ENCODE data around the gene TWSG1. TPM values are rescaled to one million over a fixed set of nuclear protein-coding genes. Genes with fewer than 3 reads are reported as not detected.
A peak's percentile ranks its signal among the peaks of the same experiment; 100 is the strongest.
"Not testable (repeated sequence)": the region's sequence is repeated elsewhere in the genome, so short reads cannot be mapped to it uniquely, and the experiment has no call there.

The TWSG1 gene
- total and polyA plus RNA-seq, 3 experiments from 2014 or later, result 4.9 to 14.2 (median 13.1) TPM

DNA sequence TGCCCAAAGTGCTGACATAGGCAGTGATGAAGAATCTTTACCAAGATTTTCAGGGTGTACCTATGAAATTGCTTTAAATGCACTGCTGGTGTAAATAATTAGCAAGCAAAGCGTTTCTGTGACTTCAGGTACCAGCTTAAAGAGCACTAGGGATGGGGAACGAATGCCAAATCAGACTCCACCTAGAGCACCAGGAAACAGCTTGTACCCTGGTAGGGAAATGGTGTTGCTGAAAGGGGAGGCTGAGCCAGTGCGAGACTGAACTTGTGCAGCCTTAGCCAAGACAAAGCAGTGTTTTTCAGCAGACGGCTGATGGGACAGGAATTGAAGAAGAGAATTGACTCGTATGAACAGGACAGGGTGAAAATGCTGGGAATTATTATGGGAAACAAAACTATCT lies 65.6 kb downstream of the TWSG1 start:
- Mint-ChIP-seq H3K27ac (no peak overlapping the region), H3K4me1 (peaks cover 5 to 7% (median 7%) of the 10 kb centered on the region in 3 donors), H3K9me3 (peaks cover 0 to 4% (median 0%) of the 10 kb centered on the region in 5 donors), H3K27me3 (peaks cover 0 to 3% of the 10 kb centered on the region in 2 donors), H3K36me3 (peaks cover 3 to 25% (median 17%) of the 10 kb centered on the region in 3 donors), H3K4me3 (no peak overlapping the region)
- H3K27me3 ChIP-seq (ENCODE audit: insufficient read depth, low read length, poor library complexity, severe bottlenecking), result no peaks in the 10 kb centered on the region
- POLR2A ChIA-PET, result no interaction called here
- no peaks in the 10 kb centered on the region for H3K9me3 ChIP-seq (ENCODE audit: low read length)
- DNase-seq, result no peak
- no peaks in the 10 kb centered on the region for H3K36me3 ChIP-seq (ENCODE audit: insufficient read depth, low read length)
- H3K4me1 ChIP-seq (ENCODE audit: insufficient read depth, low read length), result no peaks in the 10 kb centered on the region
- CTCF ChIA-PET, result no interaction called here
- no peak overlapping the region for H3K4me3 ChIP-seq (ENCODE audit: low read length)
- H3K27ac ChIP-seq (ENCODE audit: low read depth, low read length), result no peak overlapping the region

- CTCF ChIA-PET, result no interaction called here
- no peaks in the 10 kb centered on the region for H3K36me3 ChIP-seq (ENCODE audit: insufficient read depth, low read length)
- peaks cover 5 to 7% (median 7%) of the 10 kb centered on the region in 3 donors for H3K4me1 Mint-ChIP-seq
- H3K27ac ChIP-seq (ENCODE audit: low read depth, low read length), result no peak overlapping the region
- no peaks in the 10 kb centered on the region for H3K4me1 ChIP-seq (ENCODE audit: insufficient read depth, low read length)
- no peak overlapping the region for H3K4me3 ChIP-seq (ENCODE audit: low read length)
- H3K27me3 Mint-ChIP-seq, result peaks cover 5% of the 10 kb centered on the region in 2 donors
- POLR2A ChIA-PET, result no interaction called here
- no peaks in the 10 kb centered on the region for H3K27me3 ChIP-seq (ENCODE audit: insufficient read depth, low read length, poor library complexity, severe bottlenecking)
- no peak overlapping the region for H3K4me3 Mint-ChIP-seq
- peaks cover 0 to 4% (median 0%) of the 10 kb centered on the region in 5 donors for H3K9me3 Mint-ChIP-seq
- H3K9me3 ChIP-seq (ENCODE audit: low read length), result no peaks in the 10 kb centered on the region
- DNase-seq, result no peak
- peaks cover 3 to 20% (median 12%) of the 10 kb centered on the region in 3 donors for H3K36me3 Mint-ChIP-seq
- H3K27ac Mint-ChIP-seq, result no peak overlapping the region
Observed at GRCh38 chr18:9401176-9401575, 66.6 kb downstream of the TWSG1 start.

DNA sequence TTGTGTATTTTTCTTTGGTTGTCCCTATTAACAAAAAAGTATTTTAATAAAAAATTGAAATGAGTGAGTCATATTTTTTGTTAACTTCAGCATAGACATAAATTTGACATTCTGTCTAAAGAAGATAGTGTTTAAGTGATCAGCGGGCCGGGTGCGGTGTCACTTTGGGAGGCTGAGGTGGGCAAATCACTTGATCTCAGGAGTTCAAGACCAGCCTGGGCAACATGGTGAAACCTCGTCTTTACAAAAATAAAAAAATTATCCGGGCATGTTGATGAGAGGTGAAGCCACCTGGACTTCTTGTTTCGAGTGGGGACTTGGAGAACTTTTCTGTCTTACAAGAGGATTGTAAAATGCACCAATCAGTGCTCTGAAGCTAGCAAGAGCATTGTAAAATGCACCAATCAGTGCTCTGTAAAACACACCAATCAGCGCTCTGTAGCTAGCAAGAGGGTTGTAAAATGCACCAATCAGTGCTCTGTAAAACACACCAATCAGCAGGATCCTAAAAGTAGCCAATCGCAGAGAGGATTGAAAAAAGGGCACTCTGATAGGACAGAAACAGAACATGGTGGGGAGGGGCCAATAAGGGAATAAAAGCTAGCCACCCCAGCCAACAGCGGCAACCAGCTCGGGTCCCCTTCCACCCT lies 67.9 kb downstream of the TWSG1 start:
- H3K4me1 Mint-ChIP-seq; H3K36me3 ChIP-seq (ENCODE audit: insufficient read depth, low read length); H3K4me1 ChIP-seq (ENCODE audit: insufficient read depth, low read length); H3K36me3 Mint-ChIP-seq; H3K4me3 Mint-ChIP-seq; H3K27ac ChIP-seq (ENCODE audit: low read depth, low read length); POLR2A ChIA-PET; CTCF ChIA-PET; H3K9me3 ChIP-seq (ENCODE audit: low read length); H3K4me3 ChIP-seq (ENCODE audit: low read length); H3K27me3 ChIP-seq (ENCODE audit: insufficient read depth, low read length, poor library complexity, severe bottlenecking); H3K9me3 Mint-ChIP-seq; DNase-seq: not testable (repeated sequence)
- Mint-ChIP-seq H3K27ac (peak overlapping the region in 2 of 8 donors; percentile 29 to 67), H3K27me3 (peaks cover 5 to 10% of the 10 kb centered on the region in 2 donors)

DNA sequence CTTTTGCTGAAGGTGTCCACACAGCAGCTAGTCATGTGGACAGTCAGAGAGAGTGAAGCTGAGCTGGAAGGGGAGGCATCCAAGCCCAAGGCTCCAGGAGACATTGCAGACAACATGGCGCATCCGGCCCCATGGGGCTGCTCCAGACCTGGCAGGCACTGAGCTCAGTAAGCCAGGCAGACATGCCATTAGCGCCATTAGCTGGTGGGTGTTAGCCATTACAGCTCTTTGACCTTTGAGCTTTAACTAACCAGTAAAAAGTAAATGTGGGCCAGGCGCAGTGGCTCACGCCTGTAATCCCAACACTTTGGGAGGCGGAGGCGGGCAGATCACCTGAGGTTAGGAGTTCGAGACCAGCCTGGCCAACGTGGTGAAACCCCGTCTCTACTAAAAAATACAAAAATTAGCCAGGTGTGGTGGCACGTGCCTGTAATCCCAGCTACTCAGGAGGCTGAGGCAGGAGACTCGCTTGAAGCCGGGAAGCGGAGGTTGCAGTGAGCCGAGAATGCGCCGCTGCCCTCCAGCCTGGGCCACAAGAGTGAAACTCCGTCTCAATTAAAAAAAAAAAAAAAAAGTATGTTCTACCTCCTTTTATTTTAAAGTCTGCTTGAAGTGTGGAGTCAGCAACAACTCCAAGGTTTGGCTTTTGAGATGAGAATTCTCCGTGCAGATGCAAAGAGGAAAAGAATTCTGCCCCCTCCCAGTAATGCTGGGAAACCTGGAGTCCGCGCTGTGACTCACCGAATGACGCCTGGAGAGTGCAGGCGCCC lies 69.4 kb downstream of the TWSG1 start:
- POLR2A ChIA-PET, result no interaction called here
- Mint-ChIP-seq H3K9me3 (peaks cover 0 to 4% (median 0%) of the 10 kb centered on the region in 5 donors), H3K36me3 (peaks cover 3 to 7% (median 4%) of the 10 kb centered on the region in 3 donors), H3K27me3 (peaks cover 5 to 10% of the 10 kb centered on the region in 2 donors), H3K4me3 (peak overlapping the region in 3 of 7 donors; percentile 30 to 76 (median 41)), H3K4me1 (peaks cover 5 to 7% (median 7%) of the 10 kb centered on the region in 3 donors), H3K27ac (no peak overlapping the region)
- peak overlapping the region; percentile 34 for H3K4me3 ChIP-seq (ENCODE audit: low read length)
- no peak for DNase-seq
- no peaks in the 10 kb centered on the region for H3K9me3 ChIP-seq (ENCODE audit: low read length)
- peak overlapping the region; percentile 53 for H3K27ac ChIP-seq (ENCODE audit: low read depth, low read length)
- CTCF ChIA-PET, result no interaction called here
- H3K27me3 ChIP-seq (ENCODE audit: insufficient read depth, low read length, poor library complexity, severe bottlenecking), result no peaks in the 10 kb centered on the region
- no peaks in the 10 kb centered on the region for H3K36me3 ChIP-seq (ENCODE audit: insufficient read depth, low read length)
- no peaks in the 10 kb centered on the region for H3K4me1 ChIP-seq (ENCODE audit: insufficient read depth, low read length)

GRCh38 chr18:9404565-9405060 lies 70.0 kb downstream of the TWSG1 start:
- ChIA-PET POLR2A (no interaction called here), CTCF (no interaction called here)
- peak overlapping the region in 1 of 8 donors; percentile 53 for H3K27ac Mint-ChIP-seq
- peaks cover 0 to 4% (median 0%) of the 10 kb centered on the region in 5 donors for H3K9me3 Mint-ChIP-seq
- H3K27me3 Mint-ChIP-seq, result peaks cover 5 to 10% of the 10 kb centered on the region in 2 donors
- peak overlapping the region in 4 of 7 donors; percentile 30 to 76 (median 46) for H3K4me3 Mint-ChIP-seq
- Histone ChIP-seq H3K27me3 (ENCODE audit: insufficient read depth, low read length, poor library complexity, severe bottlenecking) (no peaks in the 10 kb centered on the region), H3K4me1 (ENCODE audit: insufficient read depth, low read length) (no peaks in the 10 kb centered on the region), H3K4me3 (ENCODE audit: low read length) (peak overlapping the region; percentile 34), H3K9me3 (ENCODE audit: low read length) (no peaks in the 10 kb centered on the region), H3K36me3 (ENCODE audit: insufficient read depth, low read length) (no peaks in the 10 kb centered on the region), H3K27ac (ENCODE audit: low read depth, low read length) (peak overlapping the region; percentile 53)
- peaks cover 5 to 7% (median 7%) of the 10 kb centered on the region in 3 donors for H3K4me1 Mint-ChIP-seq
- DNase-seq, result peak in 1 of 5 donors; percentile 6
- H3K36me3 Mint-ChIP-seq, result peaks cover 2 to 3% (median 3%) of the 10 kb centered on the region in 3 donors

DNA sequence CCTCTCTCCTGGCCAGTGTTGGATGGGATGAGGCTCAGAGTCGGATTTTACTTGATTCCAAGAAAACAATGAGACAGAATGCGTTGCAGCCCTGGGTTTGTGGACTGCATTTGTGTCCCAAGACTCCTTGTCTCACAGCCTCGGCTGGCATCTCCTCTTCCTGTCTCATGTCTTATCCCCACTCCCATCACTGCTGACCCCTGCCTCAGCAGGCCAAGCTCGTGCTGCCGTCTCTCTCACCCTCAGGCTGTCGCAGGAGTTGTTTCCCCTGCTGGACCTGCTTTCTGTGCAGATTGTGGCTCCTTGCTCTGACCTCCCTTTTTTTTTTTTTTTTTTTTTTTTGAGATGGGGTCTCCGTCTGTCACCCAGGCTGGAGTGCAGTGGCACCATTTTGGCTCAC lies 70.6 kb downstream of the TWSG1 start:
- H3K27me3 Mint-ChIP-seq, result peaks cover 5 to 10% of the 10 kb centered on the region in 2 donors
- peaks cover 0 to 4% (median 0%) of the 10 kb centered on the region in 5 donors for H3K9me3 Mint-ChIP-seq
- Histone ChIP-seq H3K27ac (ENCODE audit: low read depth, low read length) (peak overlapping the region; percentile 53), H3K36me3 (ENCODE audit: insufficient read depth, low read length) (no peaks in the 10 kb centered on the region), H3K4me1 (ENCODE audit: insufficient read depth, low read length) (no peaks in the 10 kb centered on the region), H3K27me3 (ENCODE audit: insufficient read depth, low read length, poor library complexity, severe bottlenecking) (no peaks in the 10 kb centered on the region), H3K9me3 (ENCODE audit: low read length) (no peaks in the 10 kb centered on the region), H3K4me3 (ENCODE audit: low read length) (peak overlapping the region; percentile 34)
- POLR2A ChIA-PET, result no interaction called here
- no peak for DNase-seq
- CTCF ChIA-PET, result no interaction called here
- no peak overlapping the region for H3K27ac Mint-ChIP-seq
- H3K4me3 Mint-ChIP-seq, result no peak overlapping the region
- peaks cover 5 to 7% (median 7%) of the 10 kb centered on the region in 3 donors for H3K4me1 Mint-ChIP-seq
- peaks cover 2 to 3% (median 2%) of the 10 kb centered on the region in 3 donors for H3K36me3 Mint-ChIP-seq

DNA sequence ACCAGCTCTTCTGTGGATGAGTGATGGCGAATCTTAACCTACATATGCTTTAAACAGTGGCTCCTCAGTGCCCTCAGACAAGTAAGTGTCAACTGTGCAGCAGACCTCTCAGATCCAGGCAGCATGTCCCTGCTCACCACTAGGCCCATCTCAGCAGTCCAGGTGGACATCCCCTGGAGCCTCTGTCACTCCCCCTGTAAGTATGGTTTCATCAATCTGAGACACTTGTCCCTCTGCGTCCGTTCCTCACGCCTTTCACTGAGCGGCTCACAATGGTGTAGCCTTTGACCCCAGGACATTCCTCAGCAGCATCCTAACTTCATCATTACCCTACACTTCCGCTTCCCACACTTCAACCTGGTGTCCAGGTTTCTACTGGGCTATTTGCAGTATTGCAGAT lies 71.4 kb downstream of the TWSG1 start:
- Mint-ChIP-seq H3K36me3 (no peaks in the 10 kb centered on the region), H3K27ac (peak overlapping the region in 1 of 8 donors; percentile 81), H3K4me3 (no peak overlapping the region), H3K27me3 (peaks cover 5 to 10% of the 10 kb centered on the region in 2 donors), H3K9me3 (peaks cover 0 to 4% (median 0%) of the 10 kb centered on the region in 5 donors), H3K4me1 (peaks cover 5 to 7% (median 7%) of the 10 kb centered on the region in 3 donors)
- H3K4me1 ChIP-seq (ENCODE audit: insufficient read depth, low read length), result no peaks in the 10 kb centered on the region
- H3K36me3 ChIP-seq (ENCODE audit: insufficient read depth, low read length), result no peaks in the 10 kb centered on the region
- H3K27me3 ChIP-seq (ENCODE audit: insufficient read depth, low read length, poor library complexity, severe bottlenecking), result no peaks in the 10 kb centered on the region
- H3K9me3 ChIP-seq (ENCODE audit: low read length), result no peaks in the 10 kb centered on the region
- no peak overlapping the region for H3K27ac ChIP-seq (ENCODE audit: low read depth, low read length)
- POLR2A ChIA-PET, result no interaction called here
- DNase-seq, result no peak
- CTCF ChIA-PET, result no interaction called here
- H3K4me3 ChIP-seq (ENCODE audit: low read length), result no peak overlapping the region

DNA sequence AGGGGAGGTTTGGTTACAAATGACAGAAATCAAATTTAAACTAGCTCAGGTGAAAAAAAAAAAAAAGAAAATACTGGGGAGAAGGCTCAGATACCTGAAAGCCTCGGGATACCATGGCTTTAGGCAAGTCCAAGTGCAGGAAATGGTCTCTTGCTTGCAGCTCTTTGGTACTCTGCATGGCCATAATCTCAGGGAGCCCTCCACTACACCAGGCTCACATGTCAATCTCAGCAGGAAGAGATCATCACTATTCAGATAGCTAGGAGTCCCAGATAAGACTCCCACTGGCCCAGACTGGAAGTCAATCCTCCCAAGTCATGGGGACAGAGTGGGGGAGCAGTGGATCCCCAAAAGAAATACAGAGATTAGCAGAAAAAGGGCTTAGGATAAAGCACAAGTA lies 75.9 kb downstream of the TWSG1 start:
- no peak overlapping the region for H3K27ac Mint-ChIP-seq
- H3K4me1 Mint-ChIP-seq, result no peaks in the 10 kb centered on the region
- H3K36me3 Mint-ChIP-seq, result no peaks in the 10 kb centered on the region
- Histone ChIP-seq H3K27ac (ENCODE audit: low read depth, low read length) (no peak overlapping the region), H3K4me3 (ENCODE audit: low read length) (no peak overlapping the region), H3K36me3 (ENCODE audit: insufficient read depth, low read length) (no peaks in the 10 kb centered on the region), H3K4me1 (ENCODE audit: insufficient read depth, low read length) (no peaks in the 10 kb centered on the region), H3K9me3 (ENCODE audit: low read length) (no peaks in the 10 kb centered on the region), H3K27me3 (ENCODE audit: insufficient read depth, low read length, poor library complexity, severe bottlenecking) (no peaks in the 10 kb centered on the region)
- CTCF ChIA-PET, result no interaction called here
- no peak for DNase-seq
- peaks cover 8 to 12% of the 10 kb centered on the region in 2 donors for H3K27me3 Mint-ChIP-seq
- POLR2A ChIA-PET, result no interaction called here
- no peaks in the 10 kb centered on the region for H3K9me3 Mint-ChIP-seq
- no peak overlapping the region for H3K4me3 Mint-ChIP-seq

Data from CD8-positive, alpha-beta memory T cell (primary cell).